ENCODE measurements around the gene RASSF8. TPM values are rescaled to one million over a fixed set of nuclear protein-coding genes. Genes with fewer than 3 reads are reported as not detected.
A peak's percentile ranks its signal among the peaks of the same experiment; 100 is the strongest.

Gene RASSF8
- total RNA-seq, 1 donor from 2014 or later, result 60.6 TPM

DNA sequence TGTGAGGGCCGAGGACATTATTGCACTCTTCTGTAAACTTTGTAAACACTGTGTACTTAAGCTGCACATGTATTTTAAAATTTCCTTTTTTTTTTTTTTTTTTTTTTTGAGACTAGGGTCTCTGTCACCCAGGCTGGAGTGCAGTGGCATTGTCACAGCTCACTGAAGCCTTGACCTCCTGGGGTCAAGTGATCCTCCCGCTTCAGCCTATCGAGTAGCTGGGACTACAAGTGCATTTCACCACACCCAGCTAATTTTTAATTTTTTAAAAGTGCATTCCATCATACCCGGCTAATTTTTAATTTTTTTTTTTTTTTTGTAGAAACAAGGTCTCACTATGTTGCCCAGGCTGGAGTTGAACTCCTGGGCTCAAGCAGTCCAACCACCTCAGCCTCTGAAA lies 42.4 kb downstream of the RASSF8 start:
- TF ChIP-seq, protein P1, sequence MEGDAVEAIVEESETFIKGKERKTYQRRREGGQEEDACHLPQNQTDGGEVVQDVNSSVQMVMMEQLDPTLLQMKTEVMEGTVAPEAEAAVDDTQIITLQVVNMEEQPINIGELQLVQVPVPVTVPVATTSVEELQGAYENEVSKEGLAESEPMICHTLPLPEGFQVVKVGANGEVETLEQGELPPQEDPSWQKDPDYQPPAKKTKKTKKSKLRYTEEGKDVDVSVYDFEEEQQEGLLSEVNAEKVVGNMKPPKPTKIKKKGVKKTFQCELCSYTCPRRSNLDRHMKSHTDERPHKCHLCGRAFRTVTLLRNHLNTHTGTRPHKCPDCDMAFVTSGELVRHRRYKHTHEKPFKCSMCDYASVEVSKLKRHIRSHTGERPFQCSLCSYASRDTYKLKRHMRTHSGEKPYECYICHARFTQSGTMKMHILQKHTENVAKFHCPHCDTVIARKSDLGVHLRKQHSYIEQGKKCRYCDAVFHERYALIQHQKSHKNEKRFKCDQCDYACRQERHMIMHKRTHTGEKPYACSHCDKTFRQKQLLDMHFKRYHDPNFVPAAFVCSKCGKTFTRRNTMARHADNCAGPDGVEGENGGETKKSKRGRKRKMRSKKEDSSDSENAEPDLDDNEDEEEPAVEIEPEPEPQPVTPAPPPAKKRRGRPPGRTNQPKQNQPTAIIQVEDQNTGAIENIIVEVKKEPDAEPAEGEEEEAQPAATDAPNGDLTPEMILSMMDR (IDR thresholded peaks at IDR 0.05; ENCODE audit: unreplicated experiment), result no peak
- H3K9me3 Mint-ChIP-seq, result peaks cover 8% of the 10 kb centered on the region
- H3K4me3 Mint-ChIP-seq, result no peak overlapping the region

DNA sequence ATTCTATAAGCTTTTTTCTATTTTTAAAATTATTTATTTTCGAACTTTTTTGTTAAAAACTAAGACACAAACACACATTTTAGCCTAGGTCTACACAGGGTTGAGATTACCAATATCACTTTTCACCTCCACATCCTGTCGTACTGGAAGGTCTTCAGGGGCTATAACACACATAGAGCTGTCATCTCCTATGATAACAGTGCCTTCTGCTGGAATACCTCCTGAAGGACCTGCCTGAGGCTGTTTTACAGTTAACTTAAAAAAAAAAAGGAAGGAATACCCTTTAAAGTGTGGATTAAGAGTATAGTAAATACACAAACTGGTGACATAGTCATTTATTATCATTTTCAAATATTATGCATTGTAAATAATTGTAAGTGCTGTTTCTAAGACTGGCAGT lies 43.0 kb downstream of the RASSF8 start:
- H3K9me3 Mint-ChIP-seq, result peaks cover 8% of the 10 kb centered on the region
- peaks cover 10% of the 10 kb centered on the region for H3K36me3 Mint-ChIP-seq
- H3K27me3 Mint-ChIP-seq (ENCODE audit: low read depth), result no peaks in the 10 kb centered on the region
- H3K4me3 Mint-ChIP-seq, result no peak overlapping the region
- no peak overlapping the region for H3K27ac Mint-ChIP-seq
- DNase-seq (ENCODE audit: low spot score in 2 of 2, unreplicated experiment in 2 of 2), result no peak
- TF ChIP-seq, protein P1 (IDR thresholded peaks at IDR 0.05; ENCODE audit: unreplicated experiment), result no peak
- peaks cover 18% of the 10 kb centered on the region for H3K4me1 Mint-ChIP-seq

More for the DNA sequence above, 42.4 kb downstream of the RASSF8 start:
- H3K27ac Mint-ChIP-seq, result no peak overlapping the region
- H3K36me3 Mint-ChIP-seq, result peaks cover 10% of the 10 kb centered on the region
- no peak for DNase-seq (ENCODE audit: low spot score in 2 of 2, unreplicated experiment in 2 of 2)
- H3K27me3 Mint-ChIP-seq (ENCODE audit: low read depth), result no peaks in the 10 kb centered on the region
- H3K4me1 Mint-ChIP-seq, result peaks cover 22% of the 10 kb centered on the region

DNA sequence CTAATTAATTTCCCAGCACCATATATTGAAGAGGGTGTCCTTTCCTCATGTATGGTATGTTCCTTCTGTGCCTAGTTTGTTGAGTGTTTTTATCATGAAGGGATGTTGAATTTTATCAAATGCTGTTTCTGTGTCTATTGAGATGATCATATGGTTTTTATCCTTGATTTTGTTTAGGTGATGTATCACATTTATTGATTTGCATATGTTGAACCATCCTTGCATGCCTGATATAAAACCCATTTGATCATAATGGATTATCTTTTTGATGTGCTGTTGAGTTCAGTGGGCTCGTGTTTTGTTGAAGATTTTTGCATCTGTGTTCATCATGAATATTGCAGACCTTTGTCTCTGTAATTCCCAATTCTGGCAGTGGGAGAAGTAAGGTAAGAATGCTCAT lies 44.6 kb downstream of the RASSF8 start:
- no peak for DNase-seq (ENCODE audit: low spot score in 2 of 2, unreplicated experiment in 2 of 2)
- Mint-ChIP-seq H3K4me3 (no peak overlapping the region), H3K27me3 (ENCODE audit: low read depth) (no peaks in the 10 kb centered on the region), H3K27ac (no peak overlapping the region), H3K9me3 (peaks cover 8% of the 10 kb centered on the region), H3K4me1 (peaks cover 5% of the 10 kb centered on the region), H3K36me3 (peaks cover 12% of the 10 kb centered on the region)
- TF ChIP-seq, protein P1 (IDR thresholded peaks at IDR 0.05; ENCODE audit: unreplicated experiment), result no peak

DNA sequence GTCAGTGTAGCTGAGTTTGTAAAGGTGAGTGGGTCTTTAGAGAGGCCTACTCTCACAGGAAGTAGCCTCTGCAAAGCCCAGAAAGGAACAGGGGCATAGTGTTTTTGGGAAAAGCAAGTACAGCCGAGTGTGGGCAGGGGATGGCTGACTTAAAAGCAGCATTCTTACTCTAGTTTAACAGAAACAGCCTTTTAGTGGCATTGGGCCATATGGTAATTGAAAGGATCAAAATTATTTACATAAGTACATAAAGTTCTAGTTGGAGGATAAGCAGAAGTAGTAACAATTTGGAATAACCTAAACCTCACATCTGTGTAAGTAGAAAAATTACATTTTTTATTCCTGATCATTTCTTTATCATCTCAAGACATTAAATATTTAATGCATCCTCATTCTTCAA lies 49.1 kb downstream of the RASSF8 start:
- Mint-ChIP-seq H3K9me3 (peaks cover 8% of the 10 kb centered on the region), H3K27me3 (ENCODE audit: low read depth) (no peaks in the 10 kb centered on the region), H3K27ac (peak overlapping the region; percentile 14), H3K36me3 (peaks cover 10% of the 10 kb centered on the region), H3K4me1 (peaks cover 20% of the 10 kb centered on the region), H3K4me3 (no peak overlapping the region)
- DNase-seq (ENCODE audit: low spot score in 2 of 2, unreplicated experiment in 2 of 2), result no peak
- TF ChIP-seq, protein P1 (IDR thresholded peaks at IDR 0.05; ENCODE audit: unreplicated experiment), result no peak

DNA sequence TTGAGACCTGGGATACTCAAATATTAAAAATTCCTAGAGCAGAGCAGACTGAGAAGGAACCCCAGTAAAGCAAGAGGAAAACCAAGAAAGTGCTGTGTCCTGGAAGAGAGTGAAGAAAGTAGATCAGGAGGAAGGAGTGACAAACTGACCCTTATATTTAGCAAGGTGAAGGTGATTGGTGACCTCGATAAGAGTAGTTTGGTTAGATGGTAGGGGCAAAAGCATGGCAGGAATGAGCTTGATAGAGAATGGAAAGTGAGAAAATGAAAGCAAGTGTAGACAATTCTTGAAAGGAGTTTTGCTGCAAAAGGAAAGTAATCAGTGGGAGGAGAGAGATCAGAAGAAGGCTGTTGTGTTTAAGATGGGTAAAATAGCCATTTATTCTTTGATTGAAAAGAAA lies 51.1 kb downstream of the RASSF8 start:
- H3K9me3 Mint-ChIP-seq, result no peaks in the 10 kb centered on the region
- peaks cover 1% of the 10 kb centered on the region for H3K36me3 Mint-ChIP-seq
- peaks cover 20% of the 10 kb centered on the region for H3K4me1 Mint-ChIP-seq
- no peak overlapping the region for H3K4me3 Mint-ChIP-seq
- no peaks in the 10 kb centered on the region for H3K27me3 Mint-ChIP-seq (ENCODE audit: low read depth)
- DNase-seq (ENCODE audit: low spot score in 2 of 2, unreplicated experiment in 2 of 2), result no peak
- no peak overlapping the region for H3K27ac Mint-ChIP-seq
- TF ChIP-seq, protein P1 (IDR thresholded peaks at IDR 0.05; ENCODE audit: unreplicated experiment), result no peak

DNA sequence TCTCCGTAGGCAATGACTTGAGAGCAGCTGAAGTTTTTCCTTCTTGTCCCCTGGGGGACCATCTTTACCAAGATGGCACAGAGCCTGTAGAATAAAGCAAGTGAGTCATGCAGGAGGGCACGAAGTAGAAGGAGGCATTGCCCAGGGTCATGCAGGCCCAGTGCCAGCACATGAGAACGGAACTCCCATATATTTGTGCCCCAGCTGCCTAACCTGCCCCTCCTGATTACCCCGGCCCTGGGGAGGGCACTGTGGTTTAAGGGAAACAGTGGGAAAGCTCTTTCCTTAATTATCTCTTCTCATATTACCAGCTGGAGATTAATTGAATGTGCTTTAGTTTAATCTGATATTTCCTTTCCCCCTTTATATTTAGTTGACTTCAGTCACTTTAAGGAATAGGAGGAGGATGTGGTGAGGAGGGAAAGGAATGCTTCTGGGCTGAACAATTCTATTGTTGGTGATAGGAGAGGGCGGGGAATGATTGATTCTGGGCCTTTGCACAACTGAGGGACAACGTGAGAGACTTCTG lies 51.9 kb downstream of the RASSF8 start:
- H3K27ac Mint-ChIP-seq, result peak overlapping the region; percentile 35

More for the DNA sequence above, 51.9 kb downstream of the RASSF8 start:
- Mint-ChIP-seq H3K27me3 (ENCODE audit: low read depth) (no peaks in the 10 kb centered on the region), H3K36me3 (peaks cover 1% of the 10 kb centered on the region), H3K4me1 (peaks cover 24% of the 10 kb centered on the region), H3K9me3 (no peaks in the 10 kb centered on the region), H3K4me3 (no peak overlapping the region)
- DNase-seq (ENCODE audit: low spot score in 2 of 2, unreplicated experiment in 2 of 2), result no peak
- TF ChIP-seq, protein P1 (IDR thresholded peaks at IDR 0.05; ENCODE audit: unreplicated experiment), result no peak

Measured in mesothelial cell of epicardium (in vitro differentiated cells).